GM23248 (cell line): ENCODE results near the gene CFAP299. TPM values are rescaled to one million over a fixed set of nuclear protein-coding genes. Genes with fewer than 3 reads are reported as not detected.

Experiments
- DNase-seq: peaks from one replicate; pipeline ENCODE4 v3.0.0-alpha.2; 2015
- H2AFZ ChIP-seq: fragments of 200-600 bp; sonication (generic); 2 replicates; pipeline ENCODE4 v1.6.1; 2016; ENCODE audit warnings: antibody characterized with exemption
- H3F3A ChIP-seq: fragments of 200-600 bp; sonication (generic); 2 replicates; pipeline ENCODE4 v1.6.1; 2016; ENCODE audit warnings: mild to moderate bottlenecking, antibody characterized with exemption, mixed run types; ENCODE audit not compliant: insufficient read depth
- H3K27ac ChIP-seq: fragments of 200-600 bp; sonication (generic); 2 replicates; pipeline ENCODE4 v1.5.1; 2016; ENCODE audit warnings: mild to moderate bottlenecking
- H3K27me3 ChIP-seq: fragments of 200-600 bp; sonication (generic); replicated peaks from 2 replicates; pipeline ENCODE4 v1.6.1; 2016; ENCODE audit warnings: mild to moderate bottlenecking; ENCODE audit not compliant: insufficient read depth
- H3K36me3 ChIP-seq: fragments of 200-600 bp; sonication (generic); 2 replicates; pipeline ENCODE4 v1.6.1; 2016; ENCODE audit warnings: low read depth, mild to moderate bottlenecking
- H3K4me1 ChIP-seq: fragments of 200-600 bp; sonication (generic); 2 replicates; pipeline ENCODE4 v1.6.1; 2016; ENCODE audit warnings: mild to moderate bottlenecking; ENCODE audit not compliant: insufficient read depth
- H3K4me2 ChIP-seq: fragments of 200-600 bp; sonication (generic); one replicate; pipeline ENCODE4 v1.6.1; 2016; ENCODE audit warnings: mild to moderate bottlenecking; ENCODE audit not compliant: unreplicated experiment
- H3K4me3 ChIP-seq: fragments of 200-600 bp; sonication (generic); 2 replicates; pipeline ENCODE4 v1.5.1; 2016; ENCODE audit warnings: mild to moderate bottlenecking
- H3K79me2 ChIP-seq: fragments of 200-600 bp; sonication (generic); 2 replicates; pipeline ENCODE4 v1.6.1; 2016; ENCODE audit warnings: mild to moderate bottlenecking; ENCODE audit not compliant: insufficient read depth
- H3K9ac ChIP-seq: fragments of 200-600 bp; sonication (generic); 2 replicates; pipeline ENCODE4 v1.6.1; 2016; ENCODE audit warnings: mild to moderate bottlenecking
- H3K9me2 ChIP-seq: fragments of 200-600 bp; sonication (generic); 2 replicates; pipeline ENCODE4 v1.6.1; 2016; ENCODE audit warnings: mixed run types, mild to moderate bottlenecking, moderate library complexity; ENCODE audit not compliant: insufficient read depth
- H3K9me3 ChIP-seq: fragments of 200-600 bp; sonication (generic); one replicate; pipeline ENCODE4 v1.6.1; 2017; ENCODE audit warnings: low read depth
- H4K20me1 ChIP-seq: fragments of 200-600 bp; sonication (generic); 2 replicates; pipeline ENCODE4 v1.6.0; 2016; ENCODE audit not compliant: insufficient read depth
- EZH2 ChIP-seq: fragments of 200-600 bp; sonication (generic); IDR thresholded peaks from 2 replicates; pipeline ENCODE4 v1.6.1; 2018; ENCODE audit warnings: antibody characterized with exemption, mild to moderate bottlenecking; ENCODE audit not compliant: insufficient read depth, poor library complexity, severe bottlenecking
- EZH2phosphoT487 ChIP-seq: fragments of 200-600 bp; sonication (generic); IDR thresholded peaks from 2 replicates; pipeline ENCODE4 v1.6.1; 2018; ENCODE audit warnings: antibody characterized with exemption, moderate library complexity, mild to moderate bottlenecking, low read depth; ENCODE audit not compliant: insufficient read depth
- WGBS, 2 experiments: methylation state at CpG; one replicate each; pipeline ENCODE4 v1.1.6; 2015 to 2017; ENCODE audit warnings: low lambda C conversion rate in 2 of 2, low coverage in 1 of 2; ENCODE audit errors: missing lambda C conversion rate in 2 of 2; 5-methylcytosine and 5-hydroxymethylcytosine counted together
- in situ Hi-C: fragments of 300-500 bp; cut with MboI; formaldehyde crosslinking; loops from 2 replicates; pipeline ENCODE4 v1.15.0; 2020
- polyA plus RNA-seq: library from polyadenylated mRNA; unstranded; fragments of >200 nt; fragmentation: Nextera tagmentation; extraction: Ambion mirVana; gene quantifications from 2 replicates; pipeline ENCODE4 v1.2.1, GENCODE V29; 2016
- total RNA-seq: library from RNA; depleted of rRNA; stranded (reverse); fragments of >200 nt; shearing (Covaris generic); gene quantifications from 2 replicates; pipeline ENCODE4 v1.2.3, GENCODE V29; 2014

Gene CFAP299
- total and polyA plus RNA-seq, 2 experiments from 2014 or later = 1.0 to 1.1 TPM

- Histone ChIP-seq H3K36me3 (no peaks in the 10 kb centered on the region), H3K27ac (no peak overlapping the region), H2AFZ (no peak overlapping the region), H3K4me3 (no peak overlapping the region), H3K79me2 (no peaks in the 10 kb centered on the region), H3K27me3 (no peaks in the 10 kb centered on the region), H3K9ac (no peak overlapping the region), H3K4me2 (no peak overlapping the region), H3F3A (no peaks in the 10 kb centered on the region), H3K9me3 (no peaks in the 10 kb centered on the region), H3K4me1 (no peaks in the 10 kb centered on the region; the same call in 1 of the 2 replicates), H4K20me1 (no peaks in the 10 kb centered on the region), H3K9me2 (no peaks in the 10 kb centered on the region)
- TF ChIP-seq EZH2phosphoT487 (no peak), EZH2 (no peak)
- in situ Hi-C loops = loop anchor here (10.0 to 25.0 kb wide), 2 partner anchors 683 to 1001 kb away; no protein-coding TSS in a partner anchor
- WGBS, 2 experiments = 60 to 67% methylated on average over 1 of the region's 1 CpG
- peak; percentile 58 for DNase-seq
Measured at GRCh38 chr4:80361329-80361900, 25.9 kb downstream of the CFAP299 start.

GRCh38 chr4:80362578-80363181, 27.1 kb downstream of the CFAP299 start:
- 37 to 40% methylated on average over 4 of the region's 4 CpGs for WGBS, 2 experiments
- H3K9ac ChIP-seq = no peak overlapping the region
- TF ChIP-seq EZH2 (no peak), EZH2phosphoT487 (no peak)
- H3K36me3 ChIP-seq = no peaks in the 10 kb centered on the region
- no peak overlapping the region for H3K27ac ChIP-seq
- peak; percentile 61 for DNase-seq
- no peaks in the 10 kb centered on the region for H3K9me2 ChIP-seq
- H4K20me1 ChIP-seq = no peaks in the 10 kb centered on the region
- H3K27me3 ChIP-seq = no peaks in the 10 kb centered on the region
- H3K4me1 ChIP-seq = peaks cover 3% of the 10 kb centered on the region; the same call in 1 of the 2 replicates
- in situ Hi-C loops = loop anchor here (10.0 to 25.0 kb wide), 2 partner anchors 682 to 1000 kb away; no protein-coding TSS in a partner anchor
- no peak overlapping the region for H3K4me2 ChIP-seq
- H3K9me3 ChIP-seq = no peaks in the 10 kb centered on the region
- H3K79me2 ChIP-seq = no peaks in the 10 kb centered on the region
- no peak overlapping the region for H3K4me3 ChIP-seq
- no peaks in the 10 kb centered on the region for H3F3A ChIP-seq
- no peak overlapping the region for H2AFZ ChIP-seq

DNA sequence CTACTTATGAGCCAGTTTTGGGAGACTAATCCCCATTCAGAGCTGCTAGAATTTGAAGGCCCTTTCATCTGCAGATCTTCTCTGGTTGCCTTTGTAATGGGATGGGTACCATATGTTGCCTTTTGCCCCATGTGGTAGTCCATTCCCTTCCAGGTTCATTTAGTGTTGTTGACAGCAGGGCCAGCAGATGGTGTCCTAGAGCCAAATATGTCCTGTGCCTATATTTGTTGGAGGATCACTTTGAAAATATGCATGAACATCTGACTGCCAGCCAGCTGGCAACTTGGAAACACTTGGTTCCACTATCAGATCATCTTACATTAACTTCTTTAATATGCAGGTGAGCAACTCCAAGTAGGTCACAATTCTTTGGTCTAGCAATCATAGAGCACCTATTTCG, 30.4 kb downstream of the CFAP299 start:
- Histone ChIP-seq H3K9ac (no peak overlapping the region), H2AFZ (no peak overlapping the region), H3K79me2 (no peaks in the 10 kb centered on the region), H3K27me3 (no peaks in the 10 kb centered on the region), H3F3A (no peaks in the 10 kb centered on the region), H4K20me1 (no peaks in the 10 kb centered on the region), H3K9me2 (no peaks in the 10 kb centered on the region), H3K4me3 (no peak overlapping the region), H3K27ac (no peak overlapping the region), H3K4me1 (peaks cover 7% of the 10 kb centered on the region; the same call in 1 of the 2 replicates), H3K9me3 (no peaks in the 10 kb centered on the region), H3K4me2 (no peak overlapping the region), H3K36me3 (no peaks in the 10 kb centered on the region)
- in situ Hi-C loops = loop anchor here (10.0 to 25.0 kb wide), 2 partner anchors 679 to 996 kb away; no protein-coding TSS in a partner anchor
- 21 to 28% methylated on average over 1 of the region's 1 CpG for WGBS, 2 experiments
- DNase-seq = peak; percentile 83
- TF ChIP-seq EZH2 (no peak), EZH2phosphoT487 (no peak)

- no peak overlapping the region for H3K9ac ChIP-seq
- no peak overlapping the region for H3K4me3 ChIP-seq
- no peaks in the 10 kb centered on the region for H3K9me3 ChIP-seq
- no peaks in the 10 kb centered on the region for H3K27me3 ChIP-seq
- DNase-seq = peak; percentile 78
- H3K27ac ChIP-seq = no peak overlapping the region
- 52 to 55% methylated on average over 2 of the region's 2 CpGs for WGBS, 2 experiments
- TF ChIP-seq EZH2phosphoT487 (no peak), EZH2 (no peak)
- no peaks in the 10 kb centered on the region for H3K9me2 ChIP-seq
- no peak overlapping the region for H3K4me2 ChIP-seq
- H3K4me1 ChIP-seq = peaks cover 7% of the 10 kb centered on the region; the same call in 1 of the 2 replicates
- H3F3A ChIP-seq = no peaks in the 10 kb centered on the region
- H3K36me3 ChIP-seq = no peaks in the 10 kb centered on the region
- in situ Hi-C loops = loop anchor here (10.0 to 25.0 kb wide), 2 partner anchors 677 to 995 kb away; no protein-coding TSS in a partner anchor
- no peaks in the 10 kb centered on the region for H3K79me2 ChIP-seq
- no peak overlapping the region for H2AFZ ChIP-seq
- H4K20me1 ChIP-seq = no peaks in the 10 kb centered on the region
Measured at GRCh38 chr4:80367737-80368136, 32.2 kb downstream of the CFAP299 start.
